Glutamatergic neuron (in vitro differentiated cells): ENCODE measurements around the gene PPID. TPM values are rescaled to one million over a fixed set of nuclear protein-coding genes. Genes with fewer than 3 reads are reported as not detected.
"Not testable (repeated sequence)": the region's sequence is repeated elsewhere in the genome, so short reads cannot be mapped to it uniquely, and the experiment has no call there.

Source experiments
- DNase-seq: peaks from one replicate; pipeline ENCODE4 v3.0.0; 2022
- H3K27ac Mint-ChIP-seq: one replicate; pipeline ENCODE4 v1.8.0; 2020; ENCODE audit warnings: mild to moderate bottlenecking, mixed read lengths, inconsistent platforms; ENCODE audit not compliant: unreplicated experiment
- H3K27me3 Mint-ChIP-seq: one replicate; pipeline ENCODE4 v1.8.0; 2020; ENCODE audit warnings: mild to moderate bottlenecking, moderate library complexity, mixed read lengths, inconsistent platforms; ENCODE audit not compliant: unreplicated experiment
- H3K36me3 Mint-ChIP-seq: one replicate; pipeline ENCODE4 v1.8.0; 2020; ENCODE audit warnings: mild to moderate bottlenecking, mixed read lengths, inconsistent platforms; ENCODE audit not compliant: unreplicated experiment
- H3K4me1 Mint-ChIP-seq: one replicate; pipeline ENCODE4 v1.8.0; 2020; ENCODE audit warnings: mild to moderate bottlenecking, low read depth, mixed read lengths, inconsistent platforms; ENCODE audit not compliant: unreplicated experiment
- H3K4me3 Mint-ChIP-seq: one replicate; pipeline ENCODE4 v1.8.0; 2020; ENCODE audit warnings: mild to moderate bottlenecking, mixed read lengths, inconsistent platforms; ENCODE audit not compliant: unreplicated experiment
- H3K9me3 Mint-ChIP-seq: one replicate; pipeline ENCODE4 v1.8.0; 2020; ENCODE audit warnings: mild to moderate bottlenecking, moderate library complexity, mixed read lengths, inconsistent platforms; ENCODE audit not compliant: unreplicated experiment
- total RNA-seq: library from RNA; stranded (reverse); fragmentation: NEBNext Ultra II Directional; extraction: Animal tissue kit (Norgen Biotek cat#: 25700); gene quantifications from one replicate; pipeline ENCODE4 v1.2.1, GENCODE V29; 2021; ENCODE audit not compliant: unreplicated experiment
- TF ChIP-seq, protein P1 (sequence below): fragments of 200-600 bp; sonication (generic); IDR thresholded peaks from one replicate; pipeline ENCODE4 v1.5.0; 2021; ENCODE audit not compliant: partially characterized antibody, unreplicated experiment

Gene PPID
- total RNA-seq, 1 donor from 2014 or later, result 22.1 TPM

DNA sequence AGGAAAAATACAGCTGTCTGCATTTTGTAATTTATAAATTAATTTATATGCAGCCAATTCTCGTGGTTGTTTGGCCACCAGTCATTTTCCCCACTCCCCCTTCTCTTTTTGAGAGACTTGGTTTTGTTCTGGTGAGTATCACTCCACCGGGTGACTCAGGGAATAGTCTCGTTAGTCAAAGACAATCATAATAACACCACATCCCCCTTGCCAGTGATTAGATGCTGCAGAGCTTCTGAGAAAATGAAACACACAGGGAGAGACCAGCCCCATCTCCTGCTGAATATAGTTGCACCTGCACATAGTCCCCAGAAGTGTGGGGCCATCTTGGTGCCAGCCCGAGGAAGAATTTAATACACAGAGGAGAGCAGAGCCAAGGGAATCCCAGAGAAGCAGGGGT lies 37.7 kb upstream of the PPID start:
- H3K27me3 Mint-ChIP-seq, result peaks cover 1% of the 10 kb centered on the region
- no peak for DNase-seq
- TF ChIP-seq, protein P1, sequence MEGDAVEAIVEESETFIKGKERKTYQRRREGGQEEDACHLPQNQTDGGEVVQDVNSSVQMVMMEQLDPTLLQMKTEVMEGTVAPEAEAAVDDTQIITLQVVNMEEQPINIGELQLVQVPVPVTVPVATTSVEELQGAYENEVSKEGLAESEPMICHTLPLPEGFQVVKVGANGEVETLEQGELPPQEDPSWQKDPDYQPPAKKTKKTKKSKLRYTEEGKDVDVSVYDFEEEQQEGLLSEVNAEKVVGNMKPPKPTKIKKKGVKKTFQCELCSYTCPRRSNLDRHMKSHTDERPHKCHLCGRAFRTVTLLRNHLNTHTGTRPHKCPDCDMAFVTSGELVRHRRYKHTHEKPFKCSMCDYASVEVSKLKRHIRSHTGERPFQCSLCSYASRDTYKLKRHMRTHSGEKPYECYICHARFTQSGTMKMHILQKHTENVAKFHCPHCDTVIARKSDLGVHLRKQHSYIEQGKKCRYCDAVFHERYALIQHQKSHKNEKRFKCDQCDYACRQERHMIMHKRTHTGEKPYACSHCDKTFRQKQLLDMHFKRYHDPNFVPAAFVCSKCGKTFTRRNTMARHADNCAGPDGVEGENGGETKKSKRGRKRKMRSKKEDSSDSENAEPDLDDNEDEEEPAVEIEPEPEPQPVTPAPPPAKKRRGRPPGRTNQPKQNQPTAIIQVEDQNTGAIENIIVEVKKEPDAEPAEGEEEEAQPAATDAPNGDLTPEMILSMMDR, result no peak
- H3K36me3 Mint-ChIP-seq, result peaks cover 14% of the 10 kb centered on the region
- H3K27ac Mint-ChIP-seq, result no peak overlapping the region
- no peak overlapping the region for H3K4me3 Mint-ChIP-seq
- peaks cover 3% of the 10 kb centered on the region for H3K9me3 Mint-ChIP-seq
- H3K4me1 Mint-ChIP-seq, result no peaks in the 10 kb centered on the region

DNA sequence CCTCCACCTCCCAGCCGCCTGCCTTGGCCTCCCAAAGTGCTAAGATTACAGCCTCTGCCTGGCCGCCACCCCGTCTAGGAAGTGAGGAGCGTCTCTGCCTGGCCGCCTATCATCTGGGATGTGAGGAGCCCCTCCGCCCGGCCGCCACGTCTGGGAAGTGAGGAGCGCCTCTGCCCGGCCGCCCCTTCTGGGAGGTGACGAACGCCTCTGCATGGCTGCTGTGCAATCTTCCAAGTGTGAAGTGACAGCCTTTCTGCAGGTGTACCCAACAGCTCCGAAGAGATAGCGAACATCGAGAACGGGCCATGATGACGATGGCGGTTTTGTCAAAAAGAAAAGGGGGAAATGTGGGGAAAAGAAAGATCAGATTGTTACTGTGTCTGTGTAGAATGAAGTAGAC lies 36.3 kb upstream of the PPID start:
- H3K27me3 Mint-ChIP-seq, DNase-seq, H3K4me3 Mint-ChIP-seq, H3K27ac Mint-ChIP-seq, H3K9me3 Mint-ChIP-seq, H3K4me1 Mint-ChIP-seq: not testable (repeated sequence)
- peaks cover 15% of the 10 kb centered on the region for H3K36me3 Mint-ChIP-seq

DNA sequence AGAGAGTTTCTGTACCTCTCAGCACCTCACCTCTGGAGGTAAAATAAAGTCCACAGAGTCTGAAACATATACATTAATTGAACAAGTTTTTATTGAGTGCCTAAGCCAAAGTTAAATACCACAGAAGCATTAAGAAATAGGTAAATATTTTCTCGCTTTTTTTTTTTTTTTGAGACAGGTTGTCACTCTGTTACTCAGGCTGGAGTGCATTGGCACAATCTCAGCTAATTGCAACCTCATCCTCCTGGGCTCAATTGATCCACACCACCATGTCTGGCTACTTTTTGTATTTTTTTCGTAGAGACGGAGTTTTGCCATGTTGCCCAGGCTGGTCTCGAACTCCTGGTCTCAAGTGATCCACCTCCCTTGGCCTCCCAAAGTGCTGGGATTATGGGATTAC lies 35.5 kb upstream of the PPID start:
- Mint-ChIP-seq H3K27ac (no peak overlapping the region), H3K9me3 (peaks cover 3% of the 10 kb centered on the region), H3K36me3 (peaks cover 15% of the 10 kb centered on the region), H3K4me1 (no peaks in the 10 kb centered on the region), H3K4me3 (no peak overlapping the region), H3K27me3 (peaks cover 1% of the 10 kb centered on the region)
- no peak for DNase-seq
- TF ChIP-seq, protein P1, result no peak

DNA sequence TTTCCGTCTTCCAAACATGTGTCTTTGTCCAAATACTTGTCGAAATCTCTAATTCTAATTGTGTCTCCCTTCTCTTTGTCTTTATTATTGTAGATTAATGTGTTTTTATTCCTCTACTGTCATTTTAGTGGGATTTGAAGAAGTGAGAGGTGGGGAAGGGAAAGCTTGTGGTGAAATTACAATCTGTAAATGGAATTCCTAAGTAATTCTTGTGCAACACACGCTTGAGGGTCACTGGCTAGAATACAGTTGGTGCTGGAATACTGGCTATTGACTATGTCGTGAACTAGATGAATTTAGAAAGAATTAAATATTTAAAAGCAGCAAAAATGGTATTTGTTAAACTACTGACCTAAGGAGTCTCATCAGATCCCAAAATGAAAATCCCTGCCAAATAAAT lies 34.9 kb upstream of the PPID start:
- no peak overlapping the region for H3K4me3 Mint-ChIP-seq
- TF ChIP-seq, protein P1, result no peak

DNA sequence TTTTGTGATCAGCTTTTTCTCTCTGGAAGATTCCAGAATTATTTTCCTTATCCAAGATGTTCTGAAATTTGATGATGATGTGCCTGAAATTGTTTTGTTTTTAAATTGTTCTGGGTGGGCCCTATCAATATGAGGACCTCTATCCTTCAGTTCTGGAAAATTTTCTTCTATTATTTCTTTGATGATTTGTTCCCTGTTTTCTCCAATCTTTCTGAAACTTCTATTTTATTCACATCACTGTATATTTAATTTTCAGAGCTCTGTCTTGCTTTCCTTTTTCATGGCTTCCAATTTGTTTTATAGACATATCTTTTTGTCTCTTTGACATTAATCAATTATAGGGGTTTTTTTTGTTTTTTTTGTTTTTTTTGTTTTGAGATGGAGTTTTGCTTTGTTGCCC lies 33.4 kb upstream of the PPID start:
- no peak overlapping the region for H3K4me3 Mint-ChIP-seq
- TF ChIP-seq, protein P1, result no peak
- no peak overlapping the region for H3K27ac Mint-ChIP-seq
- DNase-seq, result no peak
- H3K27me3 Mint-ChIP-seq, result peaks cover 1% of the 10 kb centered on the region
- no peaks in the 10 kb centered on the region for H3K4me1 Mint-ChIP-seq
- peaks cover 1% of the 10 kb centered on the region for H3K9me3 Mint-ChIP-seq
- peaks cover 15% of the 10 kb centered on the region for H3K36me3 Mint-ChIP-seq

More for the DNA sequence above, 34.9 kb upstream of the PPID start:
- Mint-ChIP-seq H3K4me1 (no peaks in the 10 kb centered on the region), H3K27me3 (peaks cover 1% of the 10 kb centered on the region), H3K9me3 (peaks cover 3% of the 10 kb centered on the region), H3K27ac (no peak overlapping the region), H3K36me3 (peaks cover 15% of the 10 kb centered on the region)
- DNase-seq, result no peak

DNA sequence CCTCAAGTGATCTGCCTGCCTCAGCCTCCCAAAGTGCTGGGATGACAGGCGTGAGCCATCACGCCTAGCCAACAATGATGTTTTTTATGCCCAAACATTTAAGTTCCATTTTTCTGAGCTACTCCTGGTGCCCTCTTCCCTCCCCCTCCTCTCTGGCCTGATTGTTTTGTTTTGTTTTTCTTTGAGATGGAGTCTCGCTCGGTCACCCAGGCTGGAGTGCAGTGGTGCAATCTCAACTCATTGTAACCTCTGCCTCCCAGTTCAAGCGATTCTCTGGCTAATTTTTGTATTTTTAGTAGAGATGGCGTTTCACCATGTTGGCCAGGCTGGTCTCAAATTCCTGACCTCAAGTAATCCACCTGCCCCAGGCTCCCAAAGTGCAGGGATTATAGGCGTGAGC lies 32.6 kb upstream of the PPID start:
- not testable (repeated sequence) for H3K9me3 Mint-ChIP-seq, DNase-seq, H3K27ac Mint-ChIP-seq, H3K4me1 Mint-ChIP-seq, H3K27me3 Mint-ChIP-seq, H3K4me3 Mint-ChIP-seq
- H3K36me3 Mint-ChIP-seq, result peaks cover 15% of the 10 kb centered on the region
